A549 (cell line): ENCODE measurements around the gene PDK2.

Experiments used
- CHD2 ChIP-seq: fragments of 150-350 bp; IDR thresholded peaks from 2 replicates; pipeline ENCODE4 v1.6.1; 2014; ENCODE audit warnings: low read length; ENCODE audit not compliant: partially characterized antibody
- EP300 ChIP-seq, 2 experiments: fragments of >200 bp; sonication (Bioruptor Twin); formaldehyde crosslinking; IDR thresholded peaks; 2 replicates in 1 of 2; 3 replicates in 1 of 2; pipeline ENCODE4 v1.6.1; 2016 to 2017
- FOSL2 ChIP-seq, 2 experiments: fragments of 450-650 bp in 1 of 2; fragments of >200 bp in 1 of 2; sonication (Bioruptor Twin) in 1 of 2; formaldehyde crosslinking; IDR thresholded peaks; 2 replicates each; pipeline versions ENCODE4 v1.5.0 to v1.6.1; 2016 to 2020; ENCODE audit warnings: mild to moderate bottlenecking in 1 of 2, moderate library complexity in 1 of 2
- MAFK ChIP-seq: fragments of 450-650 bp; IDR thresholded peaks from 2 replicates; pipeline ENCODE4 v1.6.1; 2014; ENCODE audit not compliant: partially characterized antibody
- POLR2A ChIP-seq: IDR thresholded peaks from 2 replicates; pipeline ENCODE4 v1.6.1; 2012; ENCODE audit warnings: mild to moderate bottlenecking, low read length
- RFX5 ChIP-seq: fragments of 450-650 bp; IDR thresholded peaks from 2 replicates; pipeline ENCODE4 v1.7.1; 2014; ENCODE audit warnings: antibody characterized with exemption, mild to moderate bottlenecking, moderate library complexity
- TP53 ChIP-seq: fragments of 250-450 bp; sonication (Bioruptor Pico); IDR thresholded peaks from 2 replicates; pipeline ENCODE4 v1.5.0; 2021; ENCODE audit warnings: mild to moderate bottlenecking, moderate library complexity
- ZC3H11A ChIP-seq: fragments of 450-650 bp; IDR thresholded peaks from 2 replicates; pipeline ENCODE4 v1.6.1; 2014; ENCODE audit warnings: antibody characterized with exemption, mild to moderate bottlenecking
- TF ChIP-seq, protein P1 (sequence below): fragments of >200 bp; sonication (Bioruptor Twin); formaldehyde crosslinking; IDR thresholded peaks from 3 replicates; pipeline ENCODE4 v1.5.1; 2016
- TF ChIP-seq, protein P2 (sequence below): IDR thresholded peaks from 2 replicates; pipeline ENCODE4 v1.6.1; 2012
- TF ChIP-seq, protein P3 (sequence below): IDR thresholded peaks from 2 replicates; pipeline ENCODE4 v1.6.1; 2012; ENCODE audit warnings: low read depth, borderline replicate concordance
- TF ChIP-seq, protein P4 (sequence below): fragments of >200 bp; sonication (Bioruptor Twin); formaldehyde crosslinking; IDR thresholded peaks from 3 replicates; pipeline ENCODE4 v1.6.1; 2016

- no peak for TF ChIP-seq MAFK
- TF ChIP-seq ZC3H11A, result no peak
- peak; percentile 92 for TF ChIP-seq POLR2A
- TF ChIP-seq, protein P1, sequence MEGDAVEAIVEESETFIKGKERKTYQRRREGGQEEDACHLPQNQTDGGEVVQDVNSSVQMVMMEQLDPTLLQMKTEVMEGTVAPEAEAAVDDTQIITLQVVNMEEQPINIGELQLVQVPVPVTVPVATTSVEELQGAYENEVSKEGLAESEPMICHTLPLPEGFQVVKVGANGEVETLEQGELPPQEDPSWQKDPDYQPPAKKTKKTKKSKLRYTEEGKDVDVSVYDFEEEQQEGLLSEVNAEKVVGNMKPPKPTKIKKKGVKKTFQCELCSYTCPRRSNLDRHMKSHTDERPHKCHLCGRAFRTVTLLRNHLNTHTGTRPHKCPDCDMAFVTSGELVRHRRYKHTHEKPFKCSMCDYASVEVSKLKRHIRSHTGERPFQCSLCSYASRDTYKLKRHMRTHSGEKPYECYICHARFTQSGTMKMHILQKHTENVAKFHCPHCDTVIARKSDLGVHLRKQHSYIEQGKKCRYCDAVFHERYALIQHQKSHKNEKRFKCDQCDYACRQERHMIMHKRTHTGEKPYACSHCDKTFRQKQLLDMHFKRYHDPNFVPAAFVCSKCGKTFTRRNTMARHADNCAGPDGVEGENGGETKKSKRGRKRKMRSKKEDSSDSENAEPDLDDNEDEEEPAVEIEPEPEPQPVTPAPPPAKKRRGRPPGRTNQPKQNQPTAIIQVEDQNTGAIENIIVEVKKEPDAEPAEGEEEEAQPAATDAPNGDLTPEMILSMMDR, result peak; percentile 98
- no peak for TF ChIP-seq FOSL2 (IDR thresholded peaks at IDR 0.05)
- TF ChIP-seq FOSL2 (CRISPR knock-in tag; IDR thresholded peaks at IDR 0.05), result no peak
- TF ChIP-seq, protein P2, sequence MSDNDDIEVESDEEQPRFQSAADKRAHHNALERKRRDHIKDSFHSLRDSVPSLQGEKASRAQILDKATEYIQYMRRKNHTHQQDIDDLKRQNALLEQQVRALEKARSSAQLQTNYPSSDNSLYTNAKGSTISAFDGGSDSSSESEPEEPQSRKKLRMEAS, result peak; percentile 91
- TF ChIP-seq RFX5, result no peak
- 0 out of 2 replicates have a peak, but pooled peaks have one; percentile 16 for TF ChIP-seq TP53 (CRISPR knock-in tag)
- no peak for TF ChIP-seq CHD2
- TF ChIP-seq, protein P3, sequence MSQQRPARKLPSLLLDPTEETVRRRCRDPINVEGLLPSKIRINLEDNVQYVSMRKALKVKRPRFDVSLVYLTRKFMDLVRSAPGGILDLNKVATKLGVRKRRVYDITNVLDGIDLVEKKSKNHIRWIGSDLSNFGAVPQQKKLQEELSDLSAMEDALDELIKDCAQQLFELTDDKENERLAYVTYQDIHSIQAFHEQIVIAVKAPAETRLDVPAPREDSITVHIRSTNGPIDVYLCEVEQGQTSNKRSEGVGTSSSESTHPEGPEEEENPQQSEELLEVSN, result peak; percentile 75; the same call in 1 of the 2 replicates
- TF ChIP-seq EP300 (IDR thresholded peaks at IDR 0.05), result no peak
- TF ChIP-seq, protein P4, sequence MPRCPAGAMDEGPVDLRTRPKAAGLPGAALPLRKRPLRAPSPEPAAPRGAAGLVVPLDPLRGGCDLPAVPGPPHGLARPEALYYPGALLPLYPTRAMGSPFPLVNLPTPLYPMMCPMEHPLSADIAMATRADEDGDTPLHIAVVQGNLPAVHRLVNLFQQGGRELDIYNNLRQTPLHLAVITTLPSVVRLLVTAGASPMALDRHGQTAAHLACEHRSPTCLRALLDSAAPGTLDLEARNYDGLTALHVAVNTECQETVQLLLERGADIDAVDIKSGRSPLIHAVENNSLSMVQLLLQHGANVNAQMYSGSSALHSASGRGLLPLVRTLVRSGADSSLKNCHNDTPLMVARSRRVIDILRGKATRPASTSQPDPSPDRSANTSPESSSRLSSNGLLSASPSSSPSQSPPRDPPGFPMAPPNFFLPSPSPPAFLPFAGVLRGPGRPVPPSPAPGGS, result no peak
Observed at GRCh38 chr17:50161023-50161910, 66.1 kb downstream of the PDK2 start.
